Inflammatory macrophage treated with lipopolysaccharide for 4 hours (primary cell): ENCODE measurements around the gene ARMC6.
"Not testable (repeated sequence)": the region's sequence is repeated elsewhere in the genome, so short reads cannot be mapped to it uniquely, and the experiment has no call there.

Experiments used
- DNase-seq: peaks from one replicate; pipeline ENCODE4 v3.0.0-alpha.2; 2020

ARMC6 gene

GRCh38 chr19:19023376-19023775 is 10.0 kb upstream of the ARMC6 start:
- DNase-seq, result not testable (repeated sequence)

- no peak for DNase-seq
These were observed 7.5 kb upstream of the ARMC6 start for GRCh38 chr19:19025861-19026260.

GRCh38 chr19:19026299-19026971 is 7.0 kb upstream of the ARMC6 start:
- DNase-seq, result peak; percentile 6

GRCh38 chr19:19027228-19027627 is 6.2 kb upstream of the ARMC6 start:
- DNase-seq, result no peak

GRCh38 chr19:19028526-19028925 is 4.9 kb upstream of the ARMC6 start:
- DNase-seq, result no peak

- no peak for DNase-seq
These were observed 1.5 kb upstream of the ARMC6 start for GRCh38 chr19:19031891-19032290.

- peak; percentile 96 for DNase-seq
These were observed 805 bp upstream of the ARMC6 start for GRCh38 chr19:19032420-19033175.

GRCh38 chr19:19033176-19033425 is 302 bp upstream of the ARMC6 start:
- DNase-seq, result no peak

GRCh38 chr19:19034204-19034624 is 811 bp downstream of the ARMC6 start:
- DNase-seq, result peak; percentile 93

- no peak for DNase-seq
These were observed 6.5 kb downstream of the ARMC6 start for GRCh38 chr19:19039901-19040300.

- DNase-seq, result peak; percentile 28
These were observed 7.0 kb downstream of the ARMC6 start for GRCh38 chr19:19040417-19040816.

GRCh38 chr19:19042732-19043280 is 9.4 kb downstream of the ARMC6 start:
- no peak for DNase-seq

GRCh38 chr19:19043481-19043880 is 10.1 kb downstream of the ARMC6 start:
- DNase-seq, result no peak

GRCh38 chr19:19043881-19044280 is 10.5 kb downstream of the ARMC6 start:
- no peak for DNase-seq

GRCh38 chr19:19049406-19049805 is 16.0 kb downstream of the ARMC6 start:
- peak; percentile 13 for DNase-seq

GRCh38 chr19:19050104-19050503 is 16.7 kb downstream of the ARMC6 start:
- no peak for DNase-seq

- no peak for DNase-seq
These were observed 17.3 kb downstream of the ARMC6 start for GRCh38 chr19:19050731-19051130.

- no peak for DNase-seq
These were observed 18.2 kb downstream of the ARMC6 start for GRCh38 chr19:19051478-19052213.

- DNase-seq, result no peak
These were observed 19.5 kb downstream of the ARMC6 start for GRCh38 chr19:19052921-19053320.

- peak; percentile 52 for DNase-seq
These were observed 20.3 kb downstream of the ARMC6 start for GRCh38 chr19:19053508-19054314.

- no peak for DNase-seq
These were observed 21.0 kb downstream of the ARMC6 start for GRCh38 chr19:19054315-19054938.

- DNase-seq, result no peak
These were observed 21.6 kb downstream of the ARMC6 start for GRCh38 chr19:19054939-19055440.
